ENCODE measurements around the gene SYT2.

- TF ChIP-seq ELF4 (CRISPR knock-in tag; IDR thresholded peaks at IDR 0.05; ENCODE audit: low read depth) = no peak
- no peak for TF ChIP-seq FOXP1 (CRISPR knock-in tag; IDR thresholded peaks at IDR 0.05; ENCODE audit: borderline replicate concordance)
- TF ChIP-seq CTCF (IDR thresholded peaks at IDR 0.05) = no peak
- no peak for TF ChIP-seq TEAD4 (CRISPR knock-in tag; IDR thresholded peaks at IDR 0.05)
- TF ChIP-seq, protein P1, sequence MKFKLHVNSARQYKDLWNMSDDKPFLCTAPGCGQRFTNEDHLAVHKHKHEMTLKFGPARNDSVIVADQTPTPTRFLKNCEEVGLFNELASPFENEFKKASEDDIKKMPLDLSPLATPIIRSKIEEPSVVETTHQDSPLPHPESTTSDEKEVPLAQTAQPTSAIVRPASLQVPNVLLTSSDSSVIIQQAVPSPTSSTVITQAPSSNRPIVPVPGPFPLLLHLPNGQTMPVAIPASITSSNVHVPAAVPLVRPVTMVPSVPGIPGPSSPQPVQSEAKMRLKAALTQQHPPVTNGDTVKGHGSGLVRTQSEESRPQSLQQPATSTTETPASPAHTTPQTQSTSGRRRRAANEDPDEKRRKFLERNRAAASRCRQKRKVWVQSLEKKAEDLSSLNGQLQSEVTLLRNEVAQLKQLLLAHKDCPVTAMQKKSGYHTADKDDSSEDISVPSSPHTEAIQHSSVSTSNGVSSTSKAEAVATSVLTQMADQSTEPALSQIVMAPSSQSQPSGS (CRISPR knock-in tag; IDR thresholded peaks at IDR 0.05; ENCODE audit: borderline replicate concordance, low read depth) = no peak
Measured at GRCh38 chr1:202703191-202703590, 7.1 kb downstream of the SYT2 start.

Data from WTC11 (cell line).